ENCODE measurements around the gene TMEM181.

Gene TMEM181

GRCh38 chr6:158536891-158537798, 22.7 kb upstream of the TMEM181 start:
- FAIRE-seq (no peak), DNase-seq (ENCODE audit: insufficient read length, low spot score) (no peak)
- TF ChIP-seq PAX5 (IDR thresholded peaks at IDR 0.05; ENCODE audit: insufficient read depth, low read length, severe bottlenecking) (no peak), POLR2A (IDR thresholded peaks at IDR 0.05; ENCODE audit: low read depth, low read length) (no peak), POLR2AphosphoS5 (IDR thresholded peaks at IDR 0.05; ENCODE audit: low read depth, low read length) (no peak), SPI1 (IDR thresholded peaks at IDR 0.05; ENCODE audit: low read depth, low read length) (no peak), TAF1 (IDR thresholded peaks at IDR 0.05; ENCODE audit: low read depth, low read length) (no peak), POU2F2 (IDR thresholded peaks at IDR 0.05; ENCODE audit: low read depth, low read length) (no peak)

- TF ChIP-seq POLR2AphosphoS5 (IDR thresholded peaks at IDR 0.05; ENCODE audit: low read depth, low read length) = no peak
- no peak for TF ChIP-seq PAX5 (IDR thresholded peaks at IDR 0.05; ENCODE audit: insufficient read depth, low read length, severe bottlenecking)
- no peak for TF ChIP-seq POLR2A (IDR thresholded peaks at IDR 0.05; ENCODE audit: low read depth, low read length)
- no peak for TF ChIP-seq TAF1 (IDR thresholded peaks at IDR 0.05; ENCODE audit: low read depth, low read length)
- no peak for TF ChIP-seq POU2F2 (IDR thresholded peaks at IDR 0.05; ENCODE audit: low read depth, low read length)
- no peak for TF ChIP-seq SPI1 (IDR thresholded peaks at IDR 0.05; ENCODE audit: low read depth, low read length)
- no peak for FAIRE-seq
- DNase-seq (ENCODE audit: insufficient read length, low spot score) = no peak
Measured at GRCh38 chr6:158538741-158539140, 21.1 kb upstream of the TMEM181 start.

DNA sequence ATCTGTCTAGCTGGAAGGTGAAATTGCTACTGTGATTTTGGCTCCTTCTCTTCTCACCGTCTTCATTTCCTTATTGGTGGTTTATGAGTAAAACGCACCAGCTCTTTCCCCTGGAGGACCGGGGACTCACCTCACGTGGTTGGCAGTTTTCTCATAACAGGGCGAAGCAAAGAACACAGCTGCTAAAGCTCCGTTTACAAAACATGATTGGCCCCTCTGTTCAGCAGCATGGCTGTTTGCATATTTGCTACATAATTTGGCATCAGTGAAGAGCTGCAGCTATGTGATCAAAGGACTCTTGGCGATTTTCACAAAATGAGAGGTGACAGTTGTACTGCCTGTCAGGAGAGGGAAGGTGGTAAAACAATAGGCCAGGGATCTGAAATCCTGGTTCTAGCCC, 20.5 kb upstream of the TMEM181 start:
- DNase-seq (ENCODE audit: insufficient read length, low spot score) (no peak), FAIRE-seq (no peak)
- TF ChIP-seq TAF1 (IDR thresholded peaks at IDR 0.05; ENCODE audit: low read depth, low read length) = no peak
- no peak for TF ChIP-seq SPI1 (IDR thresholded peaks at IDR 0.05; ENCODE audit: low read depth, low read length)
- TF ChIP-seq POLR2AphosphoS5 (IDR thresholded peaks at IDR 0.05; ENCODE audit: low read depth, low read length) = no peak
- TF ChIP-seq PAX5 (IDR thresholded peaks at IDR 0.05; ENCODE audit: insufficient read depth, low read length, severe bottlenecking) = no peak
- TF ChIP-seq POLR2A (IDR thresholded peaks at IDR 0.05; ENCODE audit: low read depth, low read length) = no peak
- no peak for TF ChIP-seq POU2F2 (IDR thresholded peaks at IDR 0.05; ENCODE audit: low read depth, low read length)

GRCh38 chr6:158539881-158540280, 20.0 kb upstream of the TMEM181 start:
- FAIRE-seq = no peak
- no peak for TF ChIP-seq POLR2AphosphoS5 (IDR thresholded peaks at IDR 0.05; ENCODE audit: low read depth, low read length)
- DNase-seq (ENCODE audit: insufficient read length, low spot score) = no peak

GRCh38 chr6:158543606-158544185, 16.2 kb upstream of the TMEM181 start:
- FAIRE-seq = no peak
- TF ChIP-seq PAX5 (IDR thresholded peaks at IDR 0.05; ENCODE audit: insufficient read depth, low read length, severe bottlenecking) (no peak), SPI1 (IDR thresholded peaks at IDR 0.05; ENCODE audit: low read depth, low read length) (no peak), POLR2A (IDR thresholded peaks at IDR 0.05; ENCODE audit: low read depth, low read length) (no peak), POLR2AphosphoS5 (IDR thresholded peaks at IDR 0.05; ENCODE audit: low read depth, low read length) (no peak), POU2F2 (IDR thresholded peaks at IDR 0.05; ENCODE audit: low read depth, low read length) (no peak), TAF1 (IDR thresholded peaks at IDR 0.05; ENCODE audit: low read depth, low read length) (no peak)
- DNase-seq (ENCODE audit: insufficient read length, low spot score) = no peak

DNA sequence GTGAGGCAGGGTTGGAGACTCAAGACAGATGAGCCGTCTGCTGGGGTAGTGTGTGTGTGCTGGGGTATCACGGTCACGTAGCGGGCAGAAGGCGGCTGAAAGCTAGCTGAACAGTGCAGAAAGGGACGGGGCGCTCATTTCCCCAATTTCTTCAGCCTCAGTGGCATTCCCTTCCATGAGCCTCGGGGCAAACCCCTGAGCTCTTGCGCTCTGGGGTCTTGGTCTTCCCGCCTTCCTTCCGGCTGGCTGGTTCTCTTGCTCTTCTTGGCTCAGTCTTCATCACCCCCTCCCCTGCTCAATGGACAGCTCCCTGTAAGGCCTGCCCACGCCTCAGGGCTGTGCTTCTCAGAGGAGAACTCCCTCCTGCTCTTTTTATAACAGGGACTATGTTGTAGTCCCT, 15.5 kb upstream of the TMEM181 start:
- no peak for DNase-seq (ENCODE audit: insufficient read length, low spot score)

DNA sequence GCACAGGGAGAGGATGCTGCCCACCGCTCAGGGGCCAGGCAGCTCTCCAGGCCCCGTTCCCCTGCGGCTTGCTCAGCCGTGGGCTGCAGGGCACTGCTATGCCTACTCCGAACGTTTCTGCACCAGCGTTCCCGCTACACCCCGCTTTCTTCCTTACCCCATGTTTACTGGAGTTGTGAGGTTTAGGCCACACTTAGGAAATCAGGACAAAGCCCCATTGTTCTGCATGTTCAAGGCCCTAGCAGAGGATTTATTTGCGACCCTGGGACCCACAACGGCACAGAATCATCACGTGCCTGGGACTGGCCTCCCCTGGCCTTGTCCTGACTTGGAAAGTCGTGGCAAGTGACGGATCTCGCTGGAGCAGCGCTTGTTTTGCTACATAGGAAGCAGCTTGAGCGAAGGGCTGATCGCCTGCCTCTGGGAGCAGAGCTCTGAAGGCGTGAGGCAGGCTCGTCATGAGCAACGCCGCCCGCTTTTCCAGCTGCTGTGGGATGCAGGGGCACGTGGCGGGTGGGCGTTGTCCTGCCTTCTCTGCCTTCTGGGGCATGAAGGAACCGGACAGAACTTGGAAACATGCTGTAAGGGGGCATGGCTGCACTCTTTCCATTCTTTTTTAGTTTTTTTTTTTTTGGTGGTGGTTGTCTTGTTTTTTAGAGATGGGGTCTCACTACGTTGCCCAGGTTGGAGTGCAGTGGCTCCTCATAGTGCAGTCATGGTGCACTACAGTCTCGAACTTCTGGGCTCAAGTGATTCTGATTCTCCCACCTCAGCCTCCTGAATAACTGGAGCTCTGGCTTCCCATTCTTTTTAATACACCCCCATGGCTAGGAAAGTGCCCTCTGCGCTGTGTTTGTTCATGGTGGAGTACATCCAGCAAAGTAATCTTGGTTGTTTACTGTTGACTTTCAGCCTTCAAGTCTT, 14.6 kb upstream of the TMEM181 start:
- FAIRE-seq (no peak), DNase-seq (ENCODE audit: insufficient read length, low spot score) (no peak)
- TF ChIP-seq POLR2A (IDR thresholded peaks at IDR 0.05; ENCODE audit: low read depth, low read length) (no peak), TAF1 (IDR thresholded peaks at IDR 0.05; ENCODE audit: low read depth, low read length) (no peak), POU2F2 (IDR thresholded peaks at IDR 0.05; ENCODE audit: low read depth, low read length) (no peak), POLR2AphosphoS5 (IDR thresholded peaks at IDR 0.05; ENCODE audit: low read depth, low read length) (no peak), PAX5 (IDR thresholded peaks at IDR 0.05; ENCODE audit: insufficient read depth, low read length, severe bottlenecking) (no peak), SPI1 (IDR thresholded peaks at IDR 0.05; ENCODE audit: low read depth, low read length) (no peak)

More for the DNA sequence above, 15.5 kb upstream of the TMEM181 start:
- no peak for FAIRE-seq
- TF ChIP-seq SPI1 (IDR thresholded peaks at IDR 0.05; ENCODE audit: low read depth, low read length) (no peak), POLR2AphosphoS5 (IDR thresholded peaks at IDR 0.05; ENCODE audit: low read depth, low read length) (no peak), POU2F2 (IDR thresholded peaks at IDR 0.05; ENCODE audit: low read depth, low read length) (no peak), TAF1 (IDR thresholded peaks at IDR 0.05; ENCODE audit: low read depth, low read length) (no peak), PAX5 (IDR thresholded peaks at IDR 0.05; ENCODE audit: insufficient read depth, low read length, severe bottlenecking) (no peak), POLR2A (IDR thresholded peaks at IDR 0.05; ENCODE audit: low read depth, low read length) (no peak)

DNA sequence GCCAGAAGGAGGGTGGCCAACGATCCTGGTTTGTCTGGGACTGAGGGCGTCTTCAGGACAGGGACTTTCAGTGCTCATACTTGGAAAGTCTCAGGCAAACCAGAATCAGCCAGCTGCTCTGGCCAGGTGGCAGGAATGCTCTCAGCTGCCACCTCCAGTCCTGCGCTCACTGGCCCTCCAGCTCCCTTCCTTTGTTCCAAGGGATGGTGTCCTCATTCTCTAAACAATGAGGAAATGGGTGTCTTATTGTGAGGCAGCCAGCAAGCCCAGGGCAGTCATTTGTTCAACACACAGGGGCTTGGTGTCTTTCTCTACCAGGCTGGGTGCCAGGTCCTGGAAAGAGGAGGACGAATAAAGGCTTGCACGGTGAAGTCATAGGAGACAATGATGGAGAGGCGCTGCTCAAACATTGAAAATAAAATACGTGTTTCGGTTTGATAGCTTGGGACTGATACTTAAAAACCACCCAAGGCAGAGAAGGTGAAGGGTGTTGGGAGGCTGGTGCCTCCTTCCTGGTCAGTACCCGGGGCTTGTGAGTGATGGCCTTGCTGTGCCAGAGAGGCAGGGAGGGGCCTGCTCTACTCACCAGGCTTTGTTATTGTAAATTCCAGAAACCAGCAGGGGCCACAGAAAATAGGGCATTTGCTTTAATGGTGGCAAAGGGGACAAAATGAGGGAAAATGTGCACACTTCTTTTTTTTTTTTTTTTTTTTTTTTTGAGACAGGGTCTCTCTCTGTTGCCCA, 11.3 kb upstream of the TMEM181 start:
- FAIRE-seq (no peak), DNase-seq (ENCODE audit: insufficient read length, low spot score) (no peak)
- TF ChIP-seq PAX5 (IDR thresholded peaks at IDR 0.05; ENCODE audit: insufficient read depth, low read length, severe bottlenecking) = no peak
- no peak for TF ChIP-seq POLR2A (IDR thresholded peaks at IDR 0.05; ENCODE audit: low read depth, low read length)
- no peak for TF ChIP-seq TAF1 (IDR thresholded peaks at IDR 0.05; ENCODE audit: low read depth, low read length)
- no peak for TF ChIP-seq POLR2AphosphoS5 (IDR thresholded peaks at IDR 0.05; ENCODE audit: low read depth, low read length)
- no peak for TF ChIP-seq POU2F2 (IDR thresholded peaks at IDR 0.05; ENCODE audit: low read depth, low read length)
- TF ChIP-seq SPI1 (IDR thresholded peaks at IDR 0.05; ENCODE audit: low read depth, low read length) = no peak
